ENCODE measurements around the gene DIAPH2.

DIAPH2 gene

DNA sequence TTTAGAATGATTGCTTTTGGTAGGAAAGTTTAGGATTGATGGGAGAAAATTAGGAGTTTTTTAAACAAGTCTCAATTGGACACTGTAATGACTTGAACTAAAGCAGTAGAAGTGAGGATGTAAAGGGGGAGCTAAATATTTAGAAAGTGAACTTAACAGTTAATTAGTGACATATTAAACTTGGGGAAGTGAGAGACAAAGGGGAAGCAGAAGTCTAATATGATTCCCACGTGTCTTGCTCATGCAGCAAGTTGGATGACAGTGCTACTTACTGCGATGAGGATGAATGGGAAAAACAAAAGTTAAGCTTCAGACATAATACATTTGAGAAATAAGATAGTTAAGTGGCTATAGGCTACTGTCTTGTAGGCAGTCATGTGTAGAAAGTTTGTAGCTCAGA lies 309.5 kb downstream of the DIAPH2 start:
- no peaks in the 10 kb centered on the region for H3K4me1 ChIP-seq (ENCODE audit: control insufficient read depth, insufficient read depth, low read length)
- H3K4me3 ChIP-seq (ENCODE audit: low read length): no peak overlapping the region
- no peak overlapping the region for H3K27ac ChIP-seq (ENCODE audit: low read depth, low read length)
- H3K36me3 ChIP-seq (ENCODE audit: control insufficient read depth, insufficient read depth, low read length): no peaks in the 10 kb centered on the region
- H3K9ac ChIP-seq (ENCODE audit: low read length): no peak overlapping the region
- H3K27me3 ChIP-seq (ENCODE audit: control insufficient read depth, insufficient read depth, low read length): no peaks in the 10 kb centered on the region

DNA sequence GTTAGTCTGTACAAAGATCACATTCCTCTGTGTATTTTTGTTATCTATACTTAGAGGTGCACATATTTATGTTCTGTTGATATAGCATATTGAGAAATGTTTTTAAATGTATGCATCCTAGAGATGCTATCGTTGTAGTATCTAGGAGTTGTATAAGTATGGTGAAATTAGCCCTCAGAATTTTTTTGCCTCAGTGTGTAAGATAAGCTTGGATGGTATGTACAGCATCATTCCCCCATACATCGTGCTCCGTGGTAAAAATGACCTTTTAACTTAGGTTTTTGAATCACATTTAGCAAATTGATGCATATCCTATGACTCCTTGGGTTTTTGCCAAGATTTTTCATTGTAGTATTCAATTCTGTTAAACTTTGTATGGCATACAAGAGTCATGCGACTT lies 312.6 kb downstream of the DIAPH2 start:
- no peak overlapping the region for H3K27ac ChIP-seq (ENCODE audit: low read depth, low read length)
- H3K36me3 ChIP-seq (ENCODE audit: control insufficient read depth, insufficient read depth, low read length): no peaks in the 10 kb centered on the region
- H3K9ac ChIP-seq (ENCODE audit: low read length): no peak overlapping the region

DNA sequence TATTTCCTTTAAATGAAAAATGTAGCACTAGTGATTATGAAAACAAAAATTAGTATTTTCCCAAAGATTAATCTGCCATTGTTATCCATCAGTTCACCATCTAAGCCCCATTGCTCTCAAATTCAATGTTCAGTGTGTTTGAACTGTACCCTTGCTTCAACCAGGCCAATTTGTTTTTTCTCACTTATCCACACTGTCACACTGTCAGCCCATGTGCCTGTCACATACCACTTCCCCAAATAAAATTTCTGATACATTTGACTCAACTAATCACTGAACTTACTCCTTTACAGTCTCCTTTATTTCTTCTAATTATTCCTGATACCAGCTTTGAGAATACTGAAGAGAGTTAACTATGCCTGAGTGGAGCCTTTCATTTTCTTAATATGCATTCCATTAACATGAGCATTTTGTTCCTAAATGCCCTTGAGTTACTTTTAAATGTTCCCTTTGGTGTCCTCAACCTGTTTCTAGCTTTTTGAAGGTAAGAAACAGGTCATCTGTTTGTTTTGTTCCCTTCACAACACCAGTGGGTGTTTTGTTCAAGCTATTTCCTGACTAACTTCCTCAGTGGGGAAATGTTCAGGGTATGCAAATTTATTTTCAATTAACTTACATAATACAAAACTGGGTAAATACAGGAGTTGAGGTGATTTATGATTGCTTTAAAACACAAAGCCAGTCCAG lies 316.2 kb downstream of the DIAPH2 start:
- Histone ChIP-seq H3K27me3 (ENCODE audit: control insufficient read depth, insufficient read depth, low read length) (no peaks in the 10 kb centered on the region), H3K4me1 (ENCODE audit: control insufficient read depth, insufficient read depth, low read length) (no peaks in the 10 kb centered on the region), H3K27ac (ENCODE audit: low read depth, low read length) (no peak overlapping the region), H3K4me3 (ENCODE audit: low read length) (no peak overlapping the region), H3K36me3 (ENCODE audit: control insufficient read depth, insufficient read depth, low read length) (no peaks in the 10 kb centered on the region), H3K9ac (ENCODE audit: low read length) (no peak overlapping the region)

More for the DNA sequence above, 312.6 kb downstream of the DIAPH2 start:
- Histone ChIP-seq H3K27me3 (ENCODE audit: control insufficient read depth, insufficient read depth, low read length) (no peaks in the 10 kb centered on the region), H3K4me3 (ENCODE audit: low read length) (no peak overlapping the region), H3K4me1 (ENCODE audit: control insufficient read depth, insufficient read depth, low read length) (no peaks in the 10 kb centered on the region)

DNA sequence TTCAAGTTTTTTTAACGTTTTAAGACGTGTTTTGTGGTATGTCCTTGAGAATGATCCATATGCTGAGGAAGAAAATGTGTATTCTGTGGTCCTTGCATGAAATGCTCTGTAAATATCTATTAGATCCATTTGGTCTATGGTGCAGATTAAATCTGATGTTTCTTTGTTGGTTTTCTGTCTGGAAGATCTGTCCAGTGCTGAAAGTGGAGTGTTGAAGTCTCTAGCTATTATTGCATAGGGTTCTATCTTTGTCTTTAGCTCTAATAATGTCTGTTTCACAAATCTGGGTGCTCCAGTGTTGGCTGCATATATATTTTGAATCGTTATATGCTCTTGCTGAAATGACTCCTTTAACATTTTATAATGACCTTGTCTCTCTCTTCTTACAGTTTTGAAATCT lies 321.5 kb downstream of the DIAPH2 start:
- no peak overlapping the region for H3K27ac ChIP-seq (ENCODE audit: low read depth, low read length)
- no peaks in the 10 kb centered on the region for H3K27me3 ChIP-seq (ENCODE audit: control insufficient read depth, insufficient read depth, low read length)
- no peaks in the 10 kb centered on the region for H3K36me3 ChIP-seq (ENCODE audit: control insufficient read depth, insufficient read depth, low read length)
- H3K4me3 ChIP-seq (ENCODE audit: low read length): no peak overlapping the region
- H3K4me1 ChIP-seq (ENCODE audit: control insufficient read depth, insufficient read depth, low read length): no peaks in the 10 kb centered on the region
- H3K9ac ChIP-seq (ENCODE audit: low read length): no peak overlapping the region

DNA sequence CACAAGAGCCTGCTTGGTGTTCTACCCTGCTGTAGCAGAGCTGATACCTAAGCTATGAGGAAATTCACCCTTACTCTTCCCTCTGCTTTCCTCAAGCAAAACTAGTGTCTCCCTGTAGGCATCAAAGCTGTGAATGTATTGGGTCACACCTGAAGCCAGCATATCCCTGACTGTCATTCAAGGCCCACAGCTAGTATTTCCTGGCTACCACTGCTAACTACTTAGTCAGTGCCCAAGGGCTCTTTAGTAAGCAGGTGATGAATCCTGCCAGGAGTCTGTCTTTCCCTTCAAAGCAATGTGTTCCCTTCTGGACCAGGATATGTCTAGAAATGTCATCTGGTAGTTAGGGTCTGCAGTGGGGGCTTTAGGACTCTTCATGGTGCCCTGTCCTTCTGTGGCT lies 324.7 kb downstream of the DIAPH2 start:
- Histone ChIP-seq H3K4me1 (ENCODE audit: control insufficient read depth, insufficient read depth, low read length) (no peaks in the 10 kb centered on the region), H3K9ac (ENCODE audit: low read length) (no peak overlapping the region), H3K27me3 (ENCODE audit: control insufficient read depth, insufficient read depth, low read length) (no peaks in the 10 kb centered on the region), H3K36me3 (ENCODE audit: control insufficient read depth, insufficient read depth, low read length) (no peaks in the 10 kb centered on the region), H3K4me3 (ENCODE audit: low read length) (no peak overlapping the region), H3K27ac (ENCODE audit: low read depth, low read length) (no peak overlapping the region)

DNA sequence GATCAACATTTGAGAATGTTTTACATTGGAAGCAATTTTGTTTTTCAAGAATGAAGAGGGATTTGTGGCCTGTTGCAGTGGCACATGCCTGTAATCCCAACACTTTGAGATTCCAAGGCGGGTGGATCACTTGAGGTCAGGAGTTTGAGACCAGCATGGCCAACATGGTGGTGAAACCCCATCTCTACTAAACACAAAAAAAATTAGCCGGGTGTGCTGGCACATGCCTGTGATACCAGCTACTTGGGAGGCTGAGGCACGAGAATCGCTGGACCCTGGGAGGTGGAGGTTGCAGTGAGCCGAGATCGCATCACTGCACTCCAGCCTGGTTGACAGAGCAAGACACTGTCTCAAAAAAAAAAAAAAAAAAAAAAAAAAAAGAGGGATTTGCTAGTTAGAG lies 326.9 kb downstream of the DIAPH2 start:
- Histone ChIP-seq H3K27me3 (ENCODE audit: control insufficient read depth, insufficient read depth, low read length) (no peaks in the 10 kb centered on the region), H3K36me3 (ENCODE audit: control insufficient read depth, insufficient read depth, low read length) (no peaks in the 10 kb centered on the region), H3K9ac (ENCODE audit: low read length) (no peak overlapping the region), H3K27ac (ENCODE audit: low read depth, low read length) (no peak overlapping the region), H3K4me3 (ENCODE audit: low read length) (no peak overlapping the region), H3K4me1 (ENCODE audit: control insufficient read depth, insufficient read depth, low read length) (no peaks in the 10 kb centered on the region)

DNA sequence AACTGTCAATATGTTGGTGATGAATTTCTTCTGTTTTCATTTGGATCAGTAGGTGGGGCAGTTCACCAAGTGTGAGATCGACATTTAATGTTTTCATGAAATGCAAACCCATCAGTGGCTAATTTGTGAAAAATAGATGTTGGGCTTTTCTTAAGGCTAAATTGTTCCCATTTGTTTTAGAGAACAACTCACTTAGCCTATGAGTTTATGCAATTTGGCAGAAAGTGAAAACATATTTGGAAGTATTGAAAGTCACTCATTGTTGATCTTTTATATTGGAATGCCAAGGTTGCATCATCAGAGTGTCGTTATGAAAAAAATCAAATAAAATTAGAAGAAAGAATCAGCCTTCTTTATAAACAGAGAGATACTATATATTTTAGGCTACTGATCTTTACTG lies 331.5 kb downstream of the DIAPH2 start:
- Histone ChIP-seq H3K9ac (ENCODE audit: low read length) (no peak overlapping the region), H3K4me1 (ENCODE audit: control insufficient read depth, insufficient read depth, low read length) (no peaks in the 10 kb centered on the region), H3K4me3 (ENCODE audit: low read length) (no peak overlapping the region), H3K27ac (ENCODE audit: low read depth, low read length) (no peak overlapping the region), H3K36me3 (ENCODE audit: control insufficient read depth, insufficient read depth, low read length) (no peaks in the 10 kb centered on the region), H3K27me3 (ENCODE audit: control insufficient read depth, insufficient read depth, low read length) (no peaks in the 10 kb centered on the region)

DNA sequence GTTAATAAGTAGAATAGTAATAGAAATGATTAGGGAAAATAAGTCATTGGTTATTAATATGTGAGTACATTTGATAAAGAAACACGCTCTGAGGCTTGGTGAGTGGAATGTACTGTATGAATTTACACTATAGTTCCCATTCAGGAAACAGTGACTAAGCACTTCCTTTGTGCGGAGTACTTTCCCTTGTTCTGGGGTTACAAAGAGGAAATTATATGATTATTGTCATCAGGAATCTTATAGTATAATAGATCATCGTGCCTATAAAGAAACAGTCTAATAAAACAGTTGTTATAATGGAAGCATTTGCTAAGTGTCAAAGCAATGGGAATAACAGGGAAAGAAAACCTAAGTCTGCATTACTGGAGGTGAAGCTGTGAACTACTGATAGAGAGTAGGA lies 337.0 kb downstream of the DIAPH2 start:
- H3K27ac ChIP-seq (ENCODE audit: low read depth, low read length): no peak overlapping the region
- H3K27me3 ChIP-seq (ENCODE audit: control insufficient read depth, insufficient read depth, low read length): no peaks in the 10 kb centered on the region
- H3K4me3 ChIP-seq (ENCODE audit: low read length): no peak overlapping the region
- H3K4me1 ChIP-seq (ENCODE audit: control insufficient read depth, insufficient read depth, low read length): no peaks in the 10 kb centered on the region
- H3K9ac ChIP-seq (ENCODE audit: low read length): no peak overlapping the region
- H3K36me3 ChIP-seq (ENCODE audit: control insufficient read depth, insufficient read depth, low read length): no peaks in the 10 kb centered on the region

DNA sequence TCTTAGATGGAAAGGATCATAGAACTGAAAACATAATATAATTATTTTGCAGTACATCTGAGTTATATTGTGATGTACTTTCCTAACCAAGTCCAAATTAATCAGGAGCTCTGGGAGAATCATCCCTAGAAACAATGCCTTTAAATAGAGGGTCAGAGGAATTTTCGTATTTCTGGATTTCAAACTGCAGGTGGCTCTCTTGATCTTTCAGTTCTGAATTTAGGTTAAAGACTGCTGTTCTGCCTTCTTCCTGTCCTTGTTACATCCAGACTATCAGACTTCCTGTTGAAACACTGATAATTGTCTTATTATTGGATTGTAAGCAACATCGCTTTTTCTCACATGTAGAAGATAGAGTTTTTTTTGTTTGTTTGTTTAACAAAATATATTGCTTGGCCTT lies 341.8 kb downstream of the DIAPH2 start:
- no peaks in the 10 kb centered on the region for H3K27me3 ChIP-seq (ENCODE audit: control insufficient read depth, insufficient read depth, low read length)
- H3K36me3 ChIP-seq (ENCODE audit: control insufficient read depth, insufficient read depth, low read length): no peaks in the 10 kb centered on the region
- H3K9ac ChIP-seq (ENCODE audit: low read length): no peak overlapping the region
- H3K27ac ChIP-seq (ENCODE audit: low read depth, low read length): no peak overlapping the region
- H3K4me1 ChIP-seq (ENCODE audit: control insufficient read depth, insufficient read depth, low read length): no peaks in the 10 kb centered on the region
- no peak overlapping the region for H3K4me3 ChIP-seq (ENCODE audit: low read length)

DNA sequence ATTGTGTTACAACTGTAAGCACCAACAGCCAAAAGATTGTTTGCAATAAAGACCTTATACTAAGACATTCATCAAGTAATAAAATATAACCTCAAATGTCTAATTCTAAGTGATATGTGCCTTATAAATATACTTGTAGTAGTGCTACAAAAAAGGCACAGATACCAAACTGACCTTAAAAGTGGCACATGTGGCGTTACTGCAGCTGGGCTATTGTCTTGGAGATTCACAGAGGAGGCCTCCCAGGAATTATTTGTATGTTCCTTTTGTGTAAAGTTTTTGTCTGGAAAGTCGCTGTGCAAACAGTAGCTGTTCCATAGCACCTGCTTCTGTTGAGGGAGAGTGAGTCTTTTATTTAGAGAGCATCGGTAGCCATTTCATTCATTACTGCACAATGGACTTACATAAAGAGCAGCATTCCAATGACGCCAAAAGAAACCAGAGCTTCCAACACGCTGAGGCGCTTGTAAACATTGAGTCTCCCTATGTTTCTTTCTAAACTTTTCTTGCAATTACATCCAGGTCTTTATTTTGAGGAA lies 342.8 kb downstream of the DIAPH2 start:
- Histone ChIP-seq H3K27me3 (ENCODE audit: control insufficient read depth, insufficient read depth, low read length) (no peaks in the 10 kb centered on the region), H3K4me1 (ENCODE audit: control insufficient read depth, insufficient read depth, low read length) (no peaks in the 10 kb centered on the region), H3K27ac (ENCODE audit: low read depth, low read length) (no peak overlapping the region), H3K4me3 (ENCODE audit: low read length) (no peak overlapping the region), H3K36me3 (ENCODE audit: control insufficient read depth, insufficient read depth, low read length) (no peaks in the 10 kb centered on the region), H3K9ac (ENCODE audit: low read length) (no peak overlapping the region)

DNA sequence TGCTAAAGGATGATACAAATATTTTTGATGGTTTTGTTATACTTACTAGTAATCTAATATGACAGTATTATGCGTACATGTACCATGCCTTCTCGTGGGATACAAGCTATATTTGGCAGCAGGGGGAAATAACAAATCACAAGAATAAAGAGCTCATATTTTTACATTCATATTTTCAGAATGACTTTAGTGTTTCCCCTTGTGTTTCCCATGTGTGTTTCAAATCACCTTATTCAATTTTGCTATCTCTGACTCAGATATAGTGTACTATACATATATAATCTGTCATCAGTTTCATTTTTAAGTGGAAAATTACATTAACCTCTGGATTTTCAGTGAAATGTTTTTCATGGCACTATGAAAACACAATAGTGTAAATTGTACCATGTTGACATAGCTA lies 345.8 kb downstream of the DIAPH2 start:
- Histone ChIP-seq H3K27me3 (ENCODE audit: control insufficient read depth, insufficient read depth, low read length) (no peaks in the 10 kb centered on the region), H3K9ac (ENCODE audit: low read length) (no peak overlapping the region), H3K36me3 (ENCODE audit: control insufficient read depth, insufficient read depth, low read length) (no peaks in the 10 kb centered on the region), H3K27ac (ENCODE audit: low read depth, low read length) (no peak overlapping the region), H3K4me3 (ENCODE audit: low read length) (no peak overlapping the region), H3K4me1 (ENCODE audit: control insufficient read depth, insufficient read depth, low read length) (no peaks in the 10 kb centered on the region)

DNA sequence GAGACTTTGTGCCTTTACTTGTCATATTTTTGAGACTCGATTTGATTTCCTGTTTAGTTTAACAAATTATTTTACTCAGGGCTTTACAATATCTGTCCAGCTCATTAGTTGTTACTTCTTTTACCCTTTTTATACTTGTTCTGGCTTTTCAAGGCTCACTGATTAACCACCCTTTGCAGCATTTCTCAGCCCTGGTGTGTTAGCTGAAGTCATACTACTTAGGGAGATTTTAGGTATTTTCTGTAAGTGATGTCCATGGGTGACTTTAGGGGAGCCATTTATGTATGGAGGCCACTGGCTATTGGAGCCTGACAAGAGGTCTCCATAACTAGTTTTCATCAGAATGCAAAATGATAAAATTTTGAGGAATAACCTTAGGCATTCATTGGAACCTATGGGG lies 346.3 kb downstream of the DIAPH2 start:
- H3K27me3 ChIP-seq (ENCODE audit: control insufficient read depth, insufficient read depth, low read length): no peaks in the 10 kb centered on the region
- no peak overlapping the region for H3K9ac ChIP-seq (ENCODE audit: low read length)
- no peak overlapping the region for H3K27ac ChIP-seq (ENCODE audit: low read depth, low read length)
- no peak overlapping the region for H3K4me3 ChIP-seq (ENCODE audit: low read length)
- no peaks in the 10 kb centered on the region for H3K4me1 ChIP-seq (ENCODE audit: control insufficient read depth, insufficient read depth, low read length)
- H3K36me3 ChIP-seq (ENCODE audit: control insufficient read depth, insufficient read depth, low read length): no peaks in the 10 kb centered on the region

DNA sequence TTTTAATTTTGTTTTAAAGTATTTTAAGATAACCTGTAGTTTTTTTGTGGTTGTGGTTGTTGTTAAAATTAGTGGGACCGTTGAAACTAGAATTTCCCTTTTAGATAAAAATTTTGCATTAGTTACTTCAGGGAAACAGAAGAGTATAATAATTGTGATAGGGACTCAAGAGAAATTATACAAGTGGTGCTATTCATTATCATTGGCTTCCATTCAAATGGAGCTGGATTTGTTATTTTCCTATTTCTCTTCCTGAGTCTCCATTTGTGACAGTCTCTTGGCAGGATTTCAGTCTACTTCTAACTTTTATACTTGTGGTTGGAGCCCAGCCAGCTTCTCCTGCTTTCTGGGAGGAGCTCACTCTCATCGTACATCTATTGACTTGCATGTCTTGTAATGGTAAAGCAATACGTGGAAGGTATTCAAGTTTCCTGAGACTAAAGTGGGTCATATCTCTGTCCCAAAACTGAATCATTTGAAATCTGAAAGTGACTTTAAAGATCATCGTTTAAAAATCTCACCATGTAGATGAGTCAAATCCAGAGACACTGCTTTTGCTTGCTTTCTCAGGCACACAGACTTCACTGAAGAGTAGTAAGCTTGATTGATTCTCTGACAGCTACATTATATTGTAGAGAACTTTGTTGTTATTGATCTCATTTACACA lies 354.9 kb downstream of the DIAPH2 start:
- no peak overlapping the region for H3K27ac ChIP-seq (ENCODE audit: low read depth, low read length)
- no peaks in the 10 kb centered on the region for H3K36me3 ChIP-seq (ENCODE audit: control insufficient read depth, insufficient read depth, low read length)
- no peaks in the 10 kb centered on the region for H3K27me3 ChIP-seq (ENCODE audit: control insufficient read depth, insufficient read depth, low read length)
- no peaks in the 10 kb centered on the region for H3K4me1 ChIP-seq (ENCODE audit: control insufficient read depth, insufficient read depth, low read length)
- H3K9ac ChIP-seq (ENCODE audit: low read length): no peak overlapping the region
- no peak overlapping the region for H3K4me3 ChIP-seq (ENCODE audit: low read length)
